Ecto neural progenitor cell (in vitro differentiated cells): Measurements from ENCODE around the gene JAK1.
"Not testable (repeated sequence)": the region's sequence is repeated elsewhere in the genome, so short reads cannot be mapped to it uniquely, and the experiment has no call there.

Experiments used
- DNase-seq: peaks from one replicate; pipeline ENCODE4 v3.0.0-alpha.2; 2018; ENCODE audit warnings: low spot score

JAK1 gene

DNA sequence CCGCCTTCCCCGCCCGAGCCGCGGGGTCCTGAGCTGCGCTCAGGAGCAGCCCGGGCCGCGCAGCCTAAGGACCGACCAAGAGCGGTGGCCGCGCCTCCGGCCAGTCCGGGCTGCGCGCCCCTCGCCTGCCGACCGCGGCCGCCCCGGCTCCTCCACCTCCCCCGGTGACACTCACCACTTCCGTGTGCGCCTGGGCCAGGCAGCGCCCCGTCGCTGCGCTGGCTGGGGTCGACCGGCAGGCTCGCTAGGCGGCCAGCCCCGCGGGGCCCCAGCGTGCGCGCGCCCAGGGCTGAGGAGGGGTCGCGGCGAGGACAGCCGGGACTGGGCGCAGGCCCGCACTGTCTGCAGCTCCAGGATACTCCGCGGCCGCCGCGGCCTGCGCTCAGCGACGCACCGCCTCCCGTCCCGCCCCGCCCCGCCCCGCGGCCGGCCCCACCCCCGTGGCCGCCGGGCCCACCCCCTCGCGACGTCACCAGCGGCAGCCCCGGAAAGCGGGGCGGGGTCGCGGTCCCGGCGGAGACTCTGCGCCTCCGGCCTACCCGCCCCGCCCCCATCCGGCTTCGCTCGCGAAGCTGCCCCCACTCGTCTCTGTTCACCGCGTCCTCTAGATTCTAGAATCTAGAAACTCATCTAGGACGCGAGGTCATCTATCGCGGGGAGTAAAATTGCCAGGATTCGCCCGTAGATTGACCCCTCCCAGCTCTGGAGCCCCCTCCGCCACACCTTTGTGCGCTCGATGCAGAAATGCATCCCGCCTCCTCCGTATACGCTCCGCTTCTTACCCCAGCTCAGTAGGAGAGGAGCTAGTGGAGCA is at the start of gene JAK1:
Gene JAK1, minus strand, starts transcription at position 392 of the 814 bp plus-strand sequence. CDS start 80,285 bp downstream, outside the sequence.
- peak; percentile 93 for DNase-seq

DNA sequence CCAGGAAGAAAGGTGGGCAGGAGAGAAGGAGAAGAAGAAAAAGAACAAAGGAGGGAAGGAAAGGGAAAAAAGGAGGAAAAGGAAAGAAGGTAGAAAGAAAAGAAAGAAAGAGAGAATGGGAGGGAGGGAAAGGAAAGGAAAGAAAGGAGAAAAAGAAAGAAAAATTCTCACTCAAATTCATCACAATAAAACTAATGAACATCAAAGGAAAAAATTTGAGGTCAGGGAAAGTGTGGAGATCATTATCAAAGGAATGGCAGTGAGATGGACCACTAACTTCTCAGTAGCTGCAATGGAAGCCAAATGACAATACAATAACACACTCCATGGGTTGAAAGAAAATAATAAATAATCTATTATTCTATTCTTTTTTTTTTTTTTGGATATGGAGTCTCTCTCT is 48.0 kb upstream of the JAK1 start:
- no peak for DNase-seq

DNA sequence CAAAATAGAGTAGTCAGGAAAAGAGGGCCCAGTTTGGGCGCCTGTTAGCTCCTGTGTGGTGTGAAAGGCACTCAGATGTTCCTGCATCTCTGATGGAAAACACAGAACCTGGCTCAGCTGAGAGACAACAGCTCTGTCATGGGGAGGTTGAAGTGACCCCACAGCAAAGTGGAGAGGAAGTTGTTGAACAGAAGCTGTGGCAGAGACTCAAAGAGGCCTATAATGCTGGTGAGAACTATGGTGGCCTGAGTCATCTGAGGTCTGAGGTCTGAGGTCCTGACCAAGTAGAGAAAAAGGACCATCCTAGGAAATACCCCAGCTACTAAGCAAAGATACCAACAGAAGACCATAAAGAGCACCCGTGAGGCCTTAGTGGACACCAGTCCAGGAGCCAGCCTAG is 45.6 kb upstream of the JAK1 start:
- DNase-seq = no peak

GRCh38 chr1:65009724-65010420 is 43.5 kb upstream of the JAK1 start:
- no peak for DNase-seq

DNA sequence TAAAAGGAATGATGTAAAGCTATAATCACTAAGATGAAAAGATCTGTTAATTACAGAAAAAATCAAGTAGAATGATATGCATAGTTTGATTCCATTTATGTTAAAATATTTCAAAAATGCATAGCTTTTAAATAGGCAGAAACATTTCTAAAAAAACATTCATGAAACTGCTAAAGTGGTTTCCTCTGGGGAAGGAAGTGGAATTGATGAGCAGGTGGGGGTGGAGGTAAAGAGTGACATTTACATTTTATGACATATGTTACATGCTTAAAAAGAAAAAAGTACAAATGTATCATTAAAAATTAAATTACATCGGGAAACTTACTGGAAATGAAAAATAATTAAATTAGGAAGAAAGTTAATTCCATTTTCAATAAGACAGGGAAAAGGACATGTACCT is 42.8 kb upstream of the JAK1 start:
- DNase-seq = no peak

GRCh38 chr1:65006806-65007205 is 40.5 kb upstream of the JAK1 start:
- DNase-seq = no peak

GRCh38 chr1:65003316-65003664 is 36.9 kb upstream of the JAK1 start:
- DNase-seq = no peak

DNA sequence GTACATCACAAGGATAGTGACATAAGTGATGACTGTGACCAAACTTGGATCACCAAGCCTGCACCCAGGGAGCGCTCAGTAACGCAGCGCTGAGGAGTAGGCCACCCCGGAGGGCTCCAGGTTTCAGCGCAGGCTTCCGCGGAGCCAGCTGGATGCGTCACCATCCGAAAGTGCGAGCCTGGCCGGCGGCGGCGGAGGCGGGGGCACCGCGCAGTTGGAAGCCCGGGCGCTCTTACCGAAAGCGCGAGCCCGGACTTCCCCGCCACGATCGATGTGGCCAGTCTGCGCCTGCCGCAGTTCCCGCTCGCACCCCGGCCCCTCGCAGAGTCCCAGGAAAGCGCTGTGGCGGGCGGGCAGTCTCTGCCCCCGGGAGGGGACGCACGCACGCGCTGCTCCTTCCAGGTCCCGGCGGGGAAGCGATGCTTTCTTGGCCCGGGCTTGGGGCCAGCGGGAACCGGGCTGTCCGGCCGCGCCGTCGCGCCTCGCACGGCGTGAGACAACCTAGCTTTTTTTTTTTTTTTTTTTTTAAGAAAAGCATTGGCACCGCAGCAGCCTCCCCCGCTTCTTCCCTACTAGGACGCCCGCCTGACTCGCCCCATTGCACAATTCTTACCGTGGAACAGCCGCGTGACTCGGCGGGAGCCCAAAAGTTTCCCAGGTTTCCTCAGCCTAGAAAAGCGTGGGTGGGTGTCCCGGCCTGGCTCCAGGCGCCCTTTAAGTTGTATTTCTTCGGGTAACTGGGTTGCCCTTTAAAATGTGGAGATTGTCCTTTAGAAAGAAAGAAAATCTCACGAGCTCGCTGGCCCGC is 36.4 kb upstream of the JAK1 start:
- peak; percentile 84 for DNase-seq

DNA sequence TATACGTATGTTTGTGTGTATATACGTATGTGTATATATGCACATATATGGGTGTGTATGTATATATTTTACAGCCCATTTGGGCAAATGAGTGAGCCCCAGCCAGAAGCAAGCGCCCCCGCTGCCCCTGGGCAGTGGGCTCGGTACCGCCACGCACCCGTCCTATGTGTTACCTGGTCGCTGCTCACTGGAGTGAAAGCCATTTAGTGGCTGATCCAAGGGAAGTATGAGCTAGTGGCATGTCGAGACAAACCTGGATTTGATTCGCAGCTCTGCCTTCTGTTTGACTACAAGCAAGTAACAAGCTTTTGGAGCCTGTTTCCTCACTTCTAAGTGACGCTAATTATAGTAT is 35.8 kb upstream of the JAK1 start:
- DNase-seq = peak; percentile 47

DNA sequence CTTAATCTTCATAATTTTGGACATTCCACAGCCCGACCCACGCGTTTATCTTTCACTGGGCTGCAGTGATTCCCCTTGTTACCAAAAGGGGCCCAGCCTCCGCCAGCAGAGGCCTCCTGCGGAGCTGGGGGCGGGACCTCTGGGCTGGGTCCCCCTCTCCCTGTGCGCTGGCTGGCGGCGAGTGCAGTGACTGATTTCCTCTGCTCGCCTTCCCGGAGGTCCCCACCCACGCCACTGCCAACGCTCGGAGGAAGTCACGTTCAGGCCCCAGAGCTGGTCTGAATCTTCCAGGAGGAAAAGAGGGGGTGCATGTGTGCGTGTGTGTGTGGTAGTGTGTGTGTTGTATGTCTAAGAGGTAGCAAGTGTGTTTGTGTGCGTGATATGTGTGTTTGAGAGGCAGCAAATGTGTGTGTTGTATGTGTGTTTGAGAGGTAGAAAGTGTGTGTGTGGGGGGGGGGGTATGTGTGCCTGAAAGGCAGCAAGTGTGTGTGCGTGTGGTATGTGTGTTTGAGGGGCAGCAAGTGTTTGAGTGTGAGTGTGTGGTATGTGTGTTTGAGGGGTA is 35.0 kb upstream of the JAK1 start:
- peak; percentile 67 for DNase-seq

- not testable (repeated sequence) for DNase-seq
Measured at GRCh38 chr1:64998425-64998948, 32.1 kb upstream of the JAK1 start.

DNA sequence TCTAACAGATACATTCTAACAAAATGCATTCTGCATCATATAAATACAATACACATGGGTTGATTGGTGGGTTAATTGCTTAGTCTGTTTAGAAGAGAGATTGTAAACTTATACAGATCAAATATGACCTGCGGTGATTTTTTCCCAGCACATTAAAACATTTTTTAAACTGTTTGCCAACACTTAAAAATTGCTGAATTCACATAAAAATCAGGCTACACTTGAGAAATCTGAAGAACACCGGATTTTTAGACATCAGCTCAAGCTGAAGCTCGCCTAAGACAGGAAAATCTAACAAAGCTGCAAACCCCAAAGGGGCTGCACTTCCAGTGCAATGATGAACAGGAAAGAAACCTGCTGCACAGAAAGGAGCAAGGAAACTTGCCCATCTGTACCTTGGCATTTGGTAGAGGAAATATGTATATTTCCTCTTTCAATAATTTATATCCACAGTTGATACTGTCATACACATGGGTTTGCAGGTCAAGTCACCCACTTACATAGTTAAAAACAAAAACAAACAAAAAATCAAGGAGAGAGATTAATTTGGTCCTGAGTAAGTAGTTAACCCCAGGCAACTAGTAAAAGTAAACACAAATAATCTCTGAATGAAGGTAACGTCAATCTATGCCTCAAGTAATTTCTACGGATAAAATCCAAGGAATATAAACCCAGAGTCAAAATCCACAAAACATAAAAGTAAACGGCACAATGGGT is 30.4 kb upstream of the JAK1 start:
- DNase-seq = no peak

DNA sequence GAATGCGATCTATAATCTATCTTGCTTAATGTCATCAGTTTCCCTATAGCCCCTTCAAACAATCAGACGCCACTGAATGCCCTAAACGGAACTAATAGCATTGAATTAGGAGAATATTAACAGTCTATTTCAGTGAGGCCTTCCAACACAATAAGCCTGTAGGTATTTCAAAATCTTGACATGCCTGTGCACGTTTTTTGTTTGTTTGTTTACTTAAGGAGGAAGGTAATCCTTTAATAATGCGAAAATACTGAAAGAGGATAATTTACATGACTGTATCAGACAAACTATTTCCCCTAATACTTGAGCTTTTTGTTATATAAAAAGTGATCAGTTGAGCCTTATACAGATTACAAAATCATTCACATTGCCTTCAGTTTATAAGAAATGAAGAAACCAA is 29.0 kb upstream of the JAK1 start:
- no peak for DNase-seq

GRCh38 chr1:64986903-64987871 is 20.8 kb upstream of the JAK1 start:
- DNase-seq = no peak

- DNase-seq = no peak
Measured at GRCh38 chr1:64984737-64985136, 18.4 kb upstream of the JAK1 start.

GRCh38 chr1:64984106-64984505 is 17.8 kb upstream of the JAK1 start:
- no peak for DNase-seq

- DNase-seq = no peak
Measured at GRCh38 chr1:64983110-64983509, 16.8 kb upstream of the JAK1 start.

DNA sequence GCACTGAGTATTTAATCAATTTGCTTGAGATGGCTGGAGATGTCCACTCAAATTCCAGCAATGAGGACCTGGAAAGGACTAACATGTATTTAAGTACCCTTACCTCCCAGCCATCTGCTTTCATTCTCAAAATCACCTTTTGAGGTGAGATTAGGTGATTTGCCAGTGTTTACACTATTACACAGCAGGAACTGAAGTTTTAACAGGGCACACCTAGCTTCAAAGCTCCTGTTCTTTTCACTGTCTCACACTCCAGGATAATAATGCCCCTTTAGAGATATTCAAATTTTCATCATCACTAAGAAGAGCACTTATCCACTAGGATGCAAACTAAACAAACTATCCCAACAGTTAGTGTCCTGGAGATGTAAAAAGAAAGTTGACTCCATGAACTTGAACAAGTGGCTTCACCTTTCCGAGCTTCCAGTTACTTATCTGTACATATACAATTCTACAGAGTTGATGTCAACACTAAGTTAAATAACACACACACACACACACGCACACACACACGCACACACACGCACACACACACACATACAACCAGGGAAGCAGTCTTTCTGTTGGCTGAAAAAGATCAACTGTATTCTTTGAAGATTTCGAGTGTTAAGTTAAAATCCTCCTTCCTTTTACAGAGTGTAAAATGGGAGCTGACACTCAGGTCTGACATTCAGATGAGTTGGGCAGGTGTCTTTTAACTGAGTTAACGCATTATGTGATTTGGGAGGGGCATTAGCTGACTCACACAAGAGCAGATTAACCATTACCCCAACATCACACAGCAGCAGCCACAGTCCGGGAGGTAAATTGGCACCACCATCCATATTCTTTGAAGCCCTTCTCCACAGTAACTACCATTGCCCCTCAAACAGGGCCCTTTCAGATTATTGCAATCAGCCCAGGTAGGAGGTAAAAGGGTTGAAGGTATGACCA is 15.5 kb upstream of the JAK1 start:
- DNase-seq = no peak
